Measurements from ENCODE around the gene PIP5K1B. TPM values are rescaled to one million over a fixed set of nuclear protein-coding genes. Genes with fewer than 3 reads are reported as not detected.

PIP5K1B gene
- total and polyA plus RNA-seq, 2 donors (not counting 1 experiment from before 2014, with no cell fraction given) = 11.8 to 24.1 TPM

- Mint-ChIP-seq H3K27ac (no peak overlapping the region), H3K27me3 (no peaks in the 10 kb centered on the region), H3K4me1 (no peaks in the 10 kb centered on the region), H3K4me3 (no peak overlapping the region), H3K9me3 (ENCODE audit: insufficient read depth) (no peaks in the 10 kb centered on the region)
- H3K27ac ChIP-seq (ENCODE audit: low read length in 2 of 2) = no peak overlapping the region
- no peaks in the 10 kb centered on the region for H3K27me3 ChIP-seq (replicated peaks in 1 of 4; ENCODE audit: control extremely low read depth in 1 of 4, control insufficient read depth in 3 of 4, insufficient read depth in 4 of 4, low read length in 3 of 4)
- no peaks in the 10 kb centered on the region for H3K4me1 ChIP-seq (ENCODE audit: control insufficient read depth in 2 of 2, insufficient read depth in 2 of 2, low read length in 2 of 2)
- no peak overlapping the region for H2AFZ ChIP-seq (ENCODE audit: insufficient read depth, low read depth, low read length, poor library complexity, severe bottlenecking)
- H3K9me3 ChIP-seq (ENCODE audit: control extremely low read depth in 1 of 3, control insufficient read depth in 2 of 3, insufficient read depth in 1 of 3, low read length in 2 of 3) = no peaks in the 10 kb centered on the region
- ChIA-PET POLR2A (no interaction called here), CTCF (interaction anchor here (1.6 kb wide), 1 partner anchor 9 kb away, joined by 6 read pairs; no protein-coding TSS in a partner anchor)
- H3K4me2 ChIP-seq (replicated peaks; ENCODE audit: low read depth, low read length, poor library complexity, severe bottlenecking) = no peak overlapping the region
- intact Hi-C loops (cut with micrococcal nuclease) = no loop called here
- H4K20me1 ChIP-seq (ENCODE audit: control insufficient read depth, insufficient read depth, low read length, poor library complexity, severe bottlenecking) = no peaks in the 10 kb centered on the region
- H3K9ac ChIP-seq (ENCODE audit: low read length) = no peak overlapping the region
- DNase-seq = no peak
- TF ChIP-seq CTCF (IDR thresholded peaks at IDR 0.05) (no peak), EZH2 (IDR thresholded peaks at IDR 0.05; ENCODE audit: borderline replicate concordance, insufficient read depth, low read depth, low read length, poor library complexity, severe bottlenecking) (no peak)
- peaks cover 0 to 6% of the 10 kb centered on the region in 2 experiments for H3K36me3 ChIP-seq (replicated peaks in 1 of 2; ENCODE audit: control extremely low read depth in 1 of 2, control insufficient read depth in 1 of 2, extremely low read depth in 1 of 2, insufficient read depth in 2 of 2, low read length in 1 of 2)
- ATAC-seq (ENCODE audit: low read depth) = no peak
- H3K4me3 ChIP-seq (ENCODE audit: control extremely low read depth in 1 of 5, extremely low read depth in 1 of 5, insufficient read depth in 1 of 5, low read depth in 2 of 5, low read length in 4 of 5) = no peak overlapping the region
- H3K79me2 ChIP-seq (ENCODE audit: control insufficient read depth, insufficient read depth, low read length) = no peaks in the 10 kb centered on the region
- no CpG with 5 or more reads among the region's 3 CpGs for WGBS (ENCODE audit: insufficient coverage)
Measured at GRCh38 chr9:68964765-68965164, 259.7 kb downstream of the PIP5K1B start.

- no CpG with 5 or more reads among the region's 1 CpG for WGBS (ENCODE audit: insufficient coverage)
- DNase-seq (no peak), ATAC-seq (ENCODE audit: low read depth) (no peak)
- no peaks in the 10 kb centered on the region for H3K9me3 ChIP-seq (ENCODE audit: control extremely low read depth in 1 of 3, control insufficient read depth in 2 of 3, insufficient read depth in 1 of 3, low read length in 2 of 3)
- H3K79me2 ChIP-seq (ENCODE audit: control insufficient read depth, insufficient read depth, low read length) = no peaks in the 10 kb centered on the region
- no peaks in the 10 kb centered on the region for H3K27me3 ChIP-seq (replicated peaks in 1 of 4; ENCODE audit: control extremely low read depth in 1 of 4, control insufficient read depth in 3 of 4, insufficient read depth in 4 of 4, low read length in 3 of 4)
- H3K4me3 Mint-ChIP-seq = no peak overlapping the region
- no peaks in the 10 kb centered on the region for H3K27me3 Mint-ChIP-seq
- H3K9me3 Mint-ChIP-seq (ENCODE audit: insufficient read depth) = no peaks in the 10 kb centered on the region
- POLR2A ChIA-PET = no interaction called here
- no peak overlapping the region for H2AFZ ChIP-seq (ENCODE audit: insufficient read depth, low read depth, low read length, poor library complexity, severe bottlenecking)
- no peak for TF ChIP-seq EZH2 (IDR thresholded peaks at IDR 0.05; ENCODE audit: borderline replicate concordance, insufficient read depth, low read depth, low read length, poor library complexity, severe bottlenecking)
- no peak for TF ChIP-seq CTCF (IDR thresholded peaks at IDR 0.05)
- CTCF ChIA-PET = interaction anchor here (1.0 kb wide), 1 partner anchor 33 kb away, joined by 3 read pairs; no protein-coding TSS in a partner anchor
- H3K4me3 ChIP-seq (ENCODE audit: control extremely low read depth in 1 of 5, extremely low read depth in 1 of 5, insufficient read depth in 1 of 5, low read depth in 2 of 5, low read length in 4 of 5) = no peak overlapping the region
- intact Hi-C loops (cut with micrococcal nuclease) = no loop called here
- no peak overlapping the region for H3K27ac ChIP-seq (ENCODE audit: low read length in 2 of 2)
- H3K4me1 ChIP-seq (ENCODE audit: control insufficient read depth in 2 of 2, insufficient read depth in 2 of 2, low read length in 2 of 2) = no peaks in the 10 kb centered on the region
- H3K9ac ChIP-seq (ENCODE audit: low read length) = no peak overlapping the region
- H3K4me2 ChIP-seq (replicated peaks; ENCODE audit: low read depth, low read length, poor library complexity, severe bottlenecking) = no peak overlapping the region
- no peaks in the 10 kb centered on the region for H3K4me1 Mint-ChIP-seq
- H3K27ac Mint-ChIP-seq = no peak overlapping the region
- peaks cover 0 to 6% of the 10 kb centered on the region in 2 experiments for H3K36me3 ChIP-seq (replicated peaks in 1 of 2; ENCODE audit: control extremely low read depth in 1 of 2, control insufficient read depth in 1 of 2, extremely low read depth in 1 of 2, insufficient read depth in 2 of 2, low read length in 1 of 2)
- no peaks in the 10 kb centered on the region for H4K20me1 ChIP-seq (ENCODE audit: control insufficient read depth, insufficient read depth, low read length, poor library complexity, severe bottlenecking)
Measured at GRCh38 chr9:68966496-68966944, 261.5 kb downstream of the PIP5K1B start.

All from B cell (primary cell).